HCT116 (cell line): ENCODE results near the gene DCHS2. TPM values are rescaled to one million over a fixed set of nuclear protein-coding genes. Genes with fewer than 3 reads are reported as not detected.

Experiments used
- ATAC-seq: fragments of 200-7000 bp; cut with Tn5 transposase; 2 replicates; pipeline ENCODE4 v1.9.1; 2020; ENCODE audit warnings: mild to moderate bottlenecking, moderate library complexity
- BruUV-seq: library from RNA; stranded (reverse); fragments of 400-500 nt; replicated peaks from 2 replicates; lab custom pipeline; 2021; lab: Mats Ljungman, UMichigan
- CTCF ChIA-PET: fragments of 300-600 bp; sonication (Branson Sonifier 250); formaldehyde crosslinking; loops from one replicate; lab custom pipeline; 2021; ENCODE audit warnings: antibody characterized with exemption; lab: Charles Lee
- POLR2A ChIA-PET: fragments of 300-600, 350-600 bp; sonication (Branson Sonifier 250); formaldehyde crosslinking; loops from one replicate; lab custom pipeline; 2021; ENCODE audit warnings: antibody characterized with exemption; lab: Charles Lee
- RAD21 ChIA-PET, 2 experiments: fragments of 300-600 bp; sonication (Branson Sonifier 250); formaldehyde crosslinking; loops; one replicate each; lab custom pipeline; 2023; ENCODE audit warnings: low total read pairs in 2 of 2; ENCODE audit not compliant: uncharacterized antibody in 2 of 2, unreplicated experiment in 2 of 2, low non-redundant PET in 1 of 2; lab: Charles Lee
- DNase-seq: peaks from one replicate; pipeline ENCODE4 v3.0.0-alpha.2; 2010; ENCODE audit warnings: low read depth, low spot score
- H2AFZ ChIP-seq: fragments of 200-600 bp; shearing (Covaris generic), sonication (generic); 2 replicates; pipeline ENCODE4 v1.6.1; 2017; ENCODE audit warnings: low read depth, mixed run types, mixed read lengths, antibody characterized with exemption, low read length; ENCODE audit not compliant: poor library complexity, severe bottlenecking
- H3K27ac ChIP-seq: 2 replicates; pipeline ENCODE4 v1.5.1; 2012; ENCODE audit warnings: low read depth, low read length
- H3K27me3 ChIP-seq: fragments of 200-600 bp; sonication (generic); 2 replicates; pipeline ENCODE4 v1.6.1; 2016; ENCODE audit warnings: mixed run types, low read length, mixed read lengths; ENCODE audit not compliant: insufficient read depth
- H3K36me3 ChIP-seq, 2 experiments: fragments of 200-500 bp in 1 of 2; fragments of 200-600 bp in 1 of 2; sonication (Bioruptor generic) in 1 of 2; sonication (generic) in 1 of 2; 2 replicates each; pipeline versions ENCODE4 v1.5.1 to v1.6.1; 2014 to 2016; ENCODE audit warnings: low read length in 2 of 2, inconsistent platforms in 1 of 2, mixed read lengths in 1 of 2, mixed run types in 1 of 2; ENCODE audit not compliant: insufficient read depth in 2 of 2, control insufficient read depth in 1 of 2
- H3K4me1 ChIP-seq, 2 experiments: fragments of 200-600 bp in 1 of 2; sonication (generic) in 1 of 2; 2 replicates each; pipeline versions ENCODE4 v1.5.1 to v1.6.1; 2012 to 2017; ENCODE audit warnings: low read length in 2 of 2, inconsistent platforms in 1 of 2, mild to moderate bottlenecking in 1 of 2, mixed read lengths in 1 of 2, mixed run types in 1 of 2, moderate library complexity in 1 of 2; ENCODE audit not compliant: insufficient read depth in 2 of 2, control insufficient read depth in 1 of 2
- H3K4me2 ChIP-seq: fragments of 200-600 bp; sonication (generic); 2 replicates; pipeline ENCODE4 v1.6.1; 2017; ENCODE audit warnings: mixed run types, low read length, mixed read lengths
- H3K4me3 ChIP-seq, 2 experiments: fragments of 200-600 bp in 1 of 2; sonication (generic) in 1 of 2; replicated peaks in 1 of 2; 2 replicates each; pipeline ENCODE4 v1.5.1; 2011 to 2016; ENCODE audit warnings: low read length in 2 of 2, control low read depth in 1 of 2, low read depth in 1 of 2, mild to moderate bottlenecking in 1 of 2, mixed read lengths in 1 of 2, mixed run types in 1 of 2
- H3K79me2 ChIP-seq: fragments of 200-600 bp; sonication (generic); 2 replicates; pipeline ENCODE4 v1.6.1; 2017; ENCODE audit warnings: mild to moderate bottlenecking, mixed run types, low read length, moderate library complexity, mixed read lengths; ENCODE audit not compliant: insufficient read depth
- H3K9ac ChIP-seq: fragments of 200-600 bp; sonication (generic); 2 replicates; pipeline ENCODE4 v1.6.1; 2016; ENCODE audit warnings: low read length, mixed read lengths
- H3K9me2 ChIP-seq: fragments of 200-600 bp; sonication (generic), shearing (Covaris generic); 2 replicates; pipeline ENCODE4 v1.6.1; 2017; ENCODE audit warnings: mixed run types, mild to moderate bottlenecking, moderate library complexity; ENCODE audit not compliant: insufficient read depth
- H3K9me3 ChIP-seq, 2 experiments: fragments of 200-500 bp in 1 of 2; fragments of 200-600 bp in 1 of 2; sonication (Bioruptor generic) in 1 of 2; sonication (generic) in 1 of 2; 2 replicates each; pipeline ENCODE4 v1.6.1; 2014 to 2017; ENCODE audit warnings: low read length in 2 of 2, mixed read lengths in 2 of 2, inconsistent platforms in 1 of 2, low read depth in 1 of 2, mild to moderate bottlenecking in 1 of 2, mixed run types in 1 of 2, moderate library complexity in 1 of 2; ENCODE audit not compliant: control insufficient read depth in 1 of 2, insufficient read depth in 1 of 2
- H4K20me1 ChIP-seq: fragments of 200-600 bp; sonication (generic), shearing (Covaris generic); 2 replicates; pipeline ENCODE4 v1.6.1; 2017; ENCODE audit warnings: mixed run types, mild to moderate bottlenecking, moderate library complexity; ENCODE audit not compliant: insufficient read depth
- CTCF ChIP-seq, 3 experiments: fragments of 200-600 bp in 1 of 3; sonication (generic) in 1 of 3; IDR thresholded peaks in 2 of 3; conservative IDR thresholded peaks in 1 of 3; 2 replicates each; pipeline ENCODE4 v1.5.1; 2012 to 2017; ENCODE audit warnings: low read depth in 2 of 3, low read length in 2 of 3, antibody characterized with exemption in 1 of 3, borderline replicate concordance in 1 of 3, control low read depth in 1 of 3, mild to moderate bottlenecking in 1 of 3, mixed read lengths in 1 of 3, mixed run types in 1 of 3, moderate library complexity in 1 of 3; ENCODE audit not compliant: insufficient read depth in 1 of 3
- EZH2 ChIP-seq: fragments of 200-600 bp; sonication (generic); IDR thresholded peaks from 2 replicates; pipeline ENCODE4 v1.6.1; 2017; ENCODE audit warnings: antibody characterized with exemption, mixed run types
- RAD21 ChIP-seq: IDR thresholded peaks from 2 replicates; pipeline ENCODE4 v1.6.1; 2012; ENCODE audit warnings: low read depth, mild to moderate bottlenecking
- SIN3A ChIP-seq: IDR thresholded peaks from 2 replicates; pipeline ENCODE4 v1.6.1; 2012; ENCODE audit warnings: low read depth
- SP1 ChIP-seq: IDR thresholded peaks from 2 replicates; pipeline ENCODE4 v1.6.1; 2012; ENCODE audit warnings: low read depth
- intact Hi-C: fragments of 100-400 bp; cut with micrococcal nuclease; formaldehyde crosslinking; loops from 2 replicates; pipeline ENCODE4 v1.10.0; 2022
- total RNA-seq: library from RNA; stranded (reverse); gene quantifications from one replicate; pipeline ENCODE4 v1.2.1, GENCODE V29; 2021; ENCODE audit not compliant: unreplicated experiment
- TF ChIP-seq, protein P1 (sequence below): IDR thresholded peaks from 2 replicates; pipeline ENCODE4 v1.6.1; 2012; ENCODE audit warnings: low read depth

The DCHS2 gene
- total RNA-seq, 1 experiment from 2014 or later, result 0.05 TPM

DNA sequence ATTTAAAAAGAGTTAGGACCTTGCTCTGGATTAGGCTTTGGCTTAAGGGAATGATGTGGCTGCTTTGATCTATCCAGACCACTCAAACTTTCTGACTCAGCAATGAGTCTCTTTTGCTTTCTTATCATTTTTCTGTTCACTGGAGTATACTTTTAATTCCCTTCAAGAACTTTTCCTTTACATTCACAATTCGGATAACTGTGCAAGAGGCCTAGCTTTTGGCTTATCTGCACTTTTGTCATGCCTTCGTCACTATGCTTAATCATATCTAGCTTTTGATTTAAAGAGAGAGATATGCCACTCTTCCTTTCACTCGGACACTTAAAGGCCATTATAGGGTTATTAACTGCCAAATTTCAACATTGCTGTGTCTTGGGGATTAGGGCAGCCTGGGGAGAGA lies 147.9 kb downstream of the DCHS2 start:
- Histone ChIP-seq H3K9ac (no peak overlapping the region), H3K27ac (no peak overlapping the region), H3K4me2 (no peak overlapping the region), H4K20me1 (no peaks in the 10 kb centered on the region), H2AFZ (no peak overlapping the region), H3K79me2 (no peaks in the 10 kb centered on the region), H3K4me3 (no peak overlapping the region), H3K4me1 (no peaks in the 10 kb centered on the region), H3K9me2 (no peaks in the 10 kb centered on the region), H3K9me3 (no peaks in the 10 kb centered on the region), H3K36me3 (no peaks in the 10 kb centered on the region), H3K27me3 (no peaks in the 10 kb centered on the region)
- intact Hi-C loops, result no loop called here
- CTCF ChIA-PET, result no interaction called here
- TF ChIP-seq SIN3A (no peak), CTCF (IDR thresholded peaks at IDR 0.05 in 2 of 3, conservative IDR thresholded peaks at IDR 0.05 in 1 of 3; ENCODE audit: borderline replicate concordance in 1 of 3, insufficient read depth in 1 of 3, low read depth in 2 of 3, low read length in 2 of 3) (no peak), EZH2 (no peak), RAD21 (no peak), SP1 (no peak)
- TF ChIP-seq, protein P1, sequence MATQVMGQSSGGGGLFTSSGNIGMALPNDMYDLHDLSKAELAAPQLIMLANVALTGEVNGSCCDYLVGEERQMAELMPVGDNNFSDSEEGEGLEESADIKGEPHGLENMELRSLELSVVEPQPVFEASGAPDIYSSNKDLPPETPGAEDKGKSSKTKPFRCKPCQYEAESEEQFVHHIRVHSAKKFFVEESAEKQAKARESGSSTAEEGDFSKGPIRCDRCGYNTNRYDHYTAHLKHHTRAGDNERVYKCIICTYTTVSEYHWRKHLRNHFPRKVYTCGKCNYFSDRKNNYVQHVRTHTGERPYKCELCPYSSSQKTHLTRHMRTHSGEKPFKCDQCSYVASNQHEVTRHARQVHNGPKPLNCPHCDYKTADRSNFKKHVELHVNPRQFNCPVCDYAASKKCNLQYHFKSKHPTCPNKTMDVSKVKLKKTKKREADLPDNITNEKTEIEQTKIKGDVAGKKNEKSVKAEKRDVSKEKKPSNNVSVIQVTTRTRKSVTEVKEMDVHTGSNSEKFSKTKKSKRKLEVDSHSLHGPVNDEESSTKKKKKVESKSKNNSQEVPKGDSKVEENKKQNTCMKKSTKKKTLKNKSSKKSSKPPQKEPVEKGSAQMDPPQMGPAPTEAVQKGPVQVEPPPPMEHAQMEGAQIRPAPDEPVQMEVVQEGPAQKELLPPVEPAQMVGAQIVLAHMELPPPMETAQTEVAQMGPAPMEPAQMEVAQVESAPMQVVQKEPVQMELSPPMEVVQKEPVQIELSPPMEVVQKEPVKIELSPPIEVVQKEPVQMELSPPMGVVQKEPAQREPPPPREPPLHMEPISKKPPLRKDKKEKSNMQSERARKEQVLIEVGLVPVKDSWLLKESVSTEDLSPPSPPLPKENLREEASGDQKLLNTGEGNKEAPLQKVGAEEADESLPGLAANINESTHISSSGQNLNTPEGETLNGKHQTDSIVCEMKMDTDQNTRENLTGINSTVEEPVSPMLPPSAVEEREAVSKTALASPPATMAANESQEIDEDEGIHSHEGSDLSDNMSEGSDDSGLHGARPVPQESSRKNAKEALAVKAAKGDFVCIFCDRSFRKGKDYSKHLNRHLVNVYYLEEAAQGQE, result no peak
- POLR2A ChIA-PET, result no interaction called here
- BruUV-seq, result no TSS peak
- RAD21 ChIA-PET, result no interaction called here
- DNase-seq, result no peak
- no peak for ATAC-seq
